Measurements from ENCODE around the gene ANKRD52.

The ANKRD52 gene

DNA sequence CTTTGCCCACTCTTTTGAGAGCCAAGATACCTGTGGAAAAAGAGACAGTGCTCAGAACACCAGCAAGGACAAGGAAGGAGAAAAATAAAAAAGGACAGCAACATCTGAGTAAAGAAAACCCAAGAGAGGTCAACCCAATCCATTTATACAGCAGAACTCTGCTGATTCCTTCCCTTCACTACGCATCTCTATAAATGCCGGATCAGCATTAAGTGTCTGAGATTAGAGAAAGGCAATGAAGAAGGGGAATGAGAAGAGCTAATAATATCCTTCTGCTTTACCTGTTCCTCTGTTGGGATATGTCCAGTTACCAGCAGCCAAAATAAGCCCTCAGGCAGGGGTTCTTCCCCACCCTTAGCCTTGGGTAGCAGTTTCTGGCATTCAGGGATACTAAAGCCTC, 24.4 kb upstream of the ANKRD52 start:
- no peak overlapping the region for H3K4me3 ChIP-seq (replicated peaks; ENCODE audit: insufficient read depth, low read length)
- DNase-seq (ENCODE audit: low read depth in 1 of 2, low spot score in 1 of 2), result no peak
- no peak for TF ChIP-seq GABPA (IDR thresholded peaks at IDR 0.05; ENCODE audit: low read depth)
- no peak for TF ChIP-seq POLR2AphosphoS5 (IDR thresholded peaks at IDR 0.05; ENCODE audit: low read depth)
- TF ChIP-seq, protein P1, sequence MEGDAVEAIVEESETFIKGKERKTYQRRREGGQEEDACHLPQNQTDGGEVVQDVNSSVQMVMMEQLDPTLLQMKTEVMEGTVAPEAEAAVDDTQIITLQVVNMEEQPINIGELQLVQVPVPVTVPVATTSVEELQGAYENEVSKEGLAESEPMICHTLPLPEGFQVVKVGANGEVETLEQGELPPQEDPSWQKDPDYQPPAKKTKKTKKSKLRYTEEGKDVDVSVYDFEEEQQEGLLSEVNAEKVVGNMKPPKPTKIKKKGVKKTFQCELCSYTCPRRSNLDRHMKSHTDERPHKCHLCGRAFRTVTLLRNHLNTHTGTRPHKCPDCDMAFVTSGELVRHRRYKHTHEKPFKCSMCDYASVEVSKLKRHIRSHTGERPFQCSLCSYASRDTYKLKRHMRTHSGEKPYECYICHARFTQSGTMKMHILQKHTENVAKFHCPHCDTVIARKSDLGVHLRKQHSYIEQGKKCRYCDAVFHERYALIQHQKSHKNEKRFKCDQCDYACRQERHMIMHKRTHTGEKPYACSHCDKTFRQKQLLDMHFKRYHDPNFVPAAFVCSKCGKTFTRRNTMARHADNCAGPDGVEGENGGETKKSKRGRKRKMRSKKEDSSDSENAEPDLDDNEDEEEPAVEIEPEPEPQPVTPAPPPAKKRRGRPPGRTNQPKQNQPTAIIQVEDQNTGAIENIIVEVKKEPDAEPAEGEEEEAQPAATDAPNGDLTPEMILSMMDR (IDR thresholded peaks at IDR 0.05; ENCODE audit: insufficient read depth, low read length), result no peak
- no peak for TF ChIP-seq SPI1 (IDR thresholded peaks at IDR 0.05; ENCODE audit: borderline replicate concordance, low read depth)
- TF ChIP-seq, protein P2, sequence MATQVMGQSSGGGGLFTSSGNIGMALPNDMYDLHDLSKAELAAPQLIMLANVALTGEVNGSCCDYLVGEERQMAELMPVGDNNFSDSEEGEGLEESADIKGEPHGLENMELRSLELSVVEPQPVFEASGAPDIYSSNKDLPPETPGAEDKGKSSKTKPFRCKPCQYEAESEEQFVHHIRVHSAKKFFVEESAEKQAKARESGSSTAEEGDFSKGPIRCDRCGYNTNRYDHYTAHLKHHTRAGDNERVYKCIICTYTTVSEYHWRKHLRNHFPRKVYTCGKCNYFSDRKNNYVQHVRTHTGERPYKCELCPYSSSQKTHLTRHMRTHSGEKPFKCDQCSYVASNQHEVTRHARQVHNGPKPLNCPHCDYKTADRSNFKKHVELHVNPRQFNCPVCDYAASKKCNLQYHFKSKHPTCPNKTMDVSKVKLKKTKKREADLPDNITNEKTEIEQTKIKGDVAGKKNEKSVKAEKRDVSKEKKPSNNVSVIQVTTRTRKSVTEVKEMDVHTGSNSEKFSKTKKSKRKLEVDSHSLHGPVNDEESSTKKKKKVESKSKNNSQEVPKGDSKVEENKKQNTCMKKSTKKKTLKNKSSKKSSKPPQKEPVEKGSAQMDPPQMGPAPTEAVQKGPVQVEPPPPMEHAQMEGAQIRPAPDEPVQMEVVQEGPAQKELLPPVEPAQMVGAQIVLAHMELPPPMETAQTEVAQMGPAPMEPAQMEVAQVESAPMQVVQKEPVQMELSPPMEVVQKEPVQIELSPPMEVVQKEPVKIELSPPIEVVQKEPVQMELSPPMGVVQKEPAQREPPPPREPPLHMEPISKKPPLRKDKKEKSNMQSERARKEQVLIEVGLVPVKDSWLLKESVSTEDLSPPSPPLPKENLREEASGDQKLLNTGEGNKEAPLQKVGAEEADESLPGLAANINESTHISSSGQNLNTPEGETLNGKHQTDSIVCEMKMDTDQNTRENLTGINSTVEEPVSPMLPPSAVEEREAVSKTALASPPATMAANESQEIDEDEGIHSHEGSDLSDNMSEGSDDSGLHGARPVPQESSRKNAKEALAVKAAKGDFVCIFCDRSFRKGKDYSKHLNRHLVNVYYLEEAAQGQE (IDR thresholded peaks at IDR 0.05; ENCODE audit: insufficient replicate concordance, low read depth), result no peak
- H3K27me3 ChIP-seq (ENCODE audit: insufficient read depth, poor library complexity, severe bottlenecking), result no peaks in the 10 kb centered on the region
- no peak overlapping the region for H3K27ac ChIP-seq (replicated peaks)

DNA sequence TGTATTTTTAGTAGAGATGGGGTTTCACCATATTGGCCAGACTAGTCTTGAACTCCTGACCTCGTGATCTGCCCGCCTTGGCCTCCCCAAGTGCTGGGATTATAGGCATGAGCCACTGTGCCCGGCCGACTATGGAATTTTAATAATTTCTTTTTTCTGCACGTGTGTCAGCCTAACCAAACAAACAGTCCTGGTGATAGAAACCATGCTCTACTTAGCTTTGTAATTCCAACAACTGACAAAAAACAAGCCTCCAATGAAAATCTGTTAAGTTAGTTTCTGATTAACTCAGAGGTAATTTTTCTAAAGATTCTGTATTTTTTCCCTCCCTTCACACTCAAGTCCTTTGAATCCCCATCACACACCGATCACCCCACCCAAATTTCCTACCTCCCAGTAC, 23.8 kb upstream of the ANKRD52 start:
- H3K27ac ChIP-seq (replicated peaks), result no peak overlapping the region
- DNase-seq (ENCODE audit: low read depth in 1 of 2, low spot score in 1 of 2), result no peak
- TF ChIP-seq POLR2AphosphoS5 (IDR thresholded peaks at IDR 0.05; ENCODE audit: low read depth) (no peak), GABPA (IDR thresholded peaks at IDR 0.05; ENCODE audit: low read depth) (no peak), SPI1 (IDR thresholded peaks at IDR 0.05; ENCODE audit: borderline replicate concordance, low read depth) (no peak)
- TF ChIP-seq, protein P2 (IDR thresholded peaks at IDR 0.05; ENCODE audit: insufficient replicate concordance, low read depth), result no peak
- TF ChIP-seq, protein P1 (IDR thresholded peaks at IDR 0.05; ENCODE audit: insufficient read depth, low read length), result no peak
- no peaks in the 10 kb centered on the region for H3K27me3 ChIP-seq (ENCODE audit: insufficient read depth, poor library complexity, severe bottlenecking)
- no peak overlapping the region for H3K4me3 ChIP-seq (replicated peaks; ENCODE audit: insufficient read depth, low read length)

DNA sequence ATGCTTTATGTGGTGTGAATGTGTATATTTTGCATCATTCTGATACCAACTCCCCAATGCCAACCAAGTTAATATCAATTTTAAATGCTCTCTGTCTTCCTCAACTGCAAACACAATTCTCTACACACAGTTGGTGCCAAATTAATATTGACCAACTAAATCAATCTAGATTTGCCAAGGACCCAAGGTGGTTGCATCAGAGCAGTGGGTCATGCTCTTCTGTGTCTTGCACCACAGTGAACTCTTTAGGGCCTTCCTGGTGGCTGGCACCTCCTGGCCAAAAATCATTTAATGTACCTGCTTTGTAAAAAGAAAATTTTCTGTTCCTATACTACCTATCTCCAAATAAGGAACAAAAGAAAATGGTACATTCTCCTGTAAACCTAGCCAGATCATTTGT, 22.7 kb upstream of the ANKRD52 start:
- H3K27ac ChIP-seq (replicated peaks), result no peak overlapping the region
- no peak overlapping the region for H3K4me3 ChIP-seq (replicated peaks; ENCODE audit: insufficient read depth, low read length)
- TF ChIP-seq GABPA (IDR thresholded peaks at IDR 0.05; ENCODE audit: low read depth), result no peak
- TF ChIP-seq, protein P2 (IDR thresholded peaks at IDR 0.05; ENCODE audit: insufficient replicate concordance, low read depth), result no peak
- TF ChIP-seq, protein P1 (IDR thresholded peaks at IDR 0.05; ENCODE audit: insufficient read depth, low read length), result no peak
- TF ChIP-seq SPI1 (IDR thresholded peaks at IDR 0.05; ENCODE audit: borderline replicate concordance, low read depth), result no peak
- no peak for TF ChIP-seq POLR2AphosphoS5 (IDR thresholded peaks at IDR 0.05; ENCODE audit: low read depth)
- DNase-seq (ENCODE audit: low read depth in 1 of 2, low spot score in 1 of 2), result no peak
- no peaks in the 10 kb centered on the region for H3K27me3 ChIP-seq (ENCODE audit: insufficient read depth, poor library complexity, severe bottlenecking)
